ENCODE data around the gene PARP16. TPM values are rescaled to one million over a fixed set of nuclear protein-coding genes. Genes with fewer than 3 reads are reported as not detected.

Gene PARP16
- total RNA-seq, 4 donors from 2014 or later = 11.2 to 19.0 (median 14.6) TPM

DNA sequence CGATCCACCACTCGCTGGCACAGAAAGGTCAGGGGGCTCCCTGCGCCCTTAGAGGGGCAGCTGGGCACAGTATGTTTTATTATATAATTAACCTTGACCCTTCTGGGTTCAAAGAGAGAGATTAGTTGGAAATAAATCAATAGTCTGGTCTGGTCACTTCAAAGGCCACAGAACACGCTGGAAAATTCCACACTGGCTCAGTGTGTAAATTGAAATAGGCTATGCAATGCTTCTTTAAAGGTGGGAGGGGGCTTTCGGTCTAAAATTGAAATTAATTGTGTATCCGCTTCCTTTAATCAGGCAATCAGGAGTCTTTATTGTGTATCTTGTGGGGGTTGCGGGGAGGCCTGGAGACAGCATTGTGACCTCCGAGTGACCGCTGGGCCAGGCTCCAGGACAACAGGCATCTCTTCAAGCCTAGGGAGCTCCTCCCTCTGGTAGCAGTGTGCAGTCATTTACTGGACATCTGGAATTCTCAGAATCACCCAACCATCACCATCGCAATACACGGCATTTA is 25.8 kb upstream of the PARP16 start:
- no peaks in the 10 kb centered on the region for H3K27me3 ChIP-seq
- no peak overlapping the region for H3K27ac ChIP-seq (replicated peaks in 1 of 4)
- no peak for TF ChIP-seq EP300 (IDR thresholded peaks at IDR 0.05)
- TF ChIP-seq, protein P1, sequence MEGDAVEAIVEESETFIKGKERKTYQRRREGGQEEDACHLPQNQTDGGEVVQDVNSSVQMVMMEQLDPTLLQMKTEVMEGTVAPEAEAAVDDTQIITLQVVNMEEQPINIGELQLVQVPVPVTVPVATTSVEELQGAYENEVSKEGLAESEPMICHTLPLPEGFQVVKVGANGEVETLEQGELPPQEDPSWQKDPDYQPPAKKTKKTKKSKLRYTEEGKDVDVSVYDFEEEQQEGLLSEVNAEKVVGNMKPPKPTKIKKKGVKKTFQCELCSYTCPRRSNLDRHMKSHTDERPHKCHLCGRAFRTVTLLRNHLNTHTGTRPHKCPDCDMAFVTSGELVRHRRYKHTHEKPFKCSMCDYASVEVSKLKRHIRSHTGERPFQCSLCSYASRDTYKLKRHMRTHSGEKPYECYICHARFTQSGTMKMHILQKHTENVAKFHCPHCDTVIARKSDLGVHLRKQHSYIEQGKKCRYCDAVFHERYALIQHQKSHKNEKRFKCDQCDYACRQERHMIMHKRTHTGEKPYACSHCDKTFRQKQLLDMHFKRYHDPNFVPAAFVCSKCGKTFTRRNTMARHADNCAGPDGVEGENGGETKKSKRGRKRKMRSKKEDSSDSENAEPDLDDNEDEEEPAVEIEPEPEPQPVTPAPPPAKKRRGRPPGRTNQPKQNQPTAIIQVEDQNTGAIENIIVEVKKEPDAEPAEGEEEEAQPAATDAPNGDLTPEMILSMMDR (IDR thresholded peaks at IDR 0.05) = no peak
- TF ChIP-seq POLR2AphosphoS5 (IDR thresholded peaks at IDR 0.05) = no peak
- no peak for TF ChIP-seq POLR2A (IDR thresholded peaks at IDR 0.05; ENCODE audit: low read depth)
- H3K36me3 ChIP-seq = no peaks in the 10 kb centered on the region
- no peak overlapping the region for H3K4me3 ChIP-seq
- no peaks in the 10 kb centered on the region for H3K9me3 ChIP-seq
- WGBS = 69% methylated on average over 11 of the region's 11 CpGs
- intact Hi-C loops (cut with DNase I) = no loop called here
- H3K4me1 ChIP-seq = peaks cover 0 to 5% (median 0%) of the 10 kb centered on the region in 4 donors
- no peak for DNase-seq (ENCODE audit: extremely low spot score)

DNA sequence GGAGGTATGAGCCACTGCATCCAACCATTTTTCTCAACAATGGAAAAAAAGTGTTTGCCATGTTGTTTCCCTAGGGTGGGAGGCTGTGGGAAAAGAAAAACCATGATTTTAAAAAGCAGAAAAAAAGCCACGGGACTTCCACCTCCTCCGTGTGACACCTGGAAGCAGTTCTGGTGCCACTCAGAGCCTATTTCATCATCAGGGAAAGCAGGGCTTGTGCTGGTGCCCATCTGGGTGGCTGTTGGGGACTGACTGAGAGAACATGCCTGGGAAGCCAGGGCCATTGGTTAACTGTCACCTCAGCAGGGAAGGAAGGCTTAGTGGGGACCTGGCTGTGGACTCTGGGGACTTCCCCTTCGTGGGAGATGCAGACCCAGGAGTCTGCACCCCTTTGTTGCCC is 25.1 kb upstream of the PARP16 start:
- 56% methylated on average over 2 of the region's 3 CpGs for WGBS
- Histone ChIP-seq H3K27ac (replicated peaks in 1 of 4) (no peak overlapping the region), H3K27me3 (no peaks in the 10 kb centered on the region), H3K36me3 (no peaks in the 10 kb centered on the region), H3K4me1 (peaks cover 0 to 5% (median 0%) of the 10 kb centered on the region in 4 donors), H3K4me3 (no peak overlapping the region), H3K9me3 (no peaks in the 10 kb centered on the region)
- TF ChIP-seq POLR2A (IDR thresholded peaks at IDR 0.05; ENCODE audit: low read depth) = no peak
- TF ChIP-seq POLR2AphosphoS5 (IDR thresholded peaks at IDR 0.05) = no peak
- TF ChIP-seq, protein P1 (IDR thresholded peaks at IDR 0.05) = no peak
- TF ChIP-seq EP300 (IDR thresholded peaks at IDR 0.05) = no peak
- DNase-seq (ENCODE audit: extremely low spot score) = no peak
- intact Hi-C loops (cut with DNase I) = no loop called here

GRCh38 chr15:65310431-65311137 is 23.9 kb upstream of the PARP16 start:
- intact Hi-C loops (cut with DNase I) = no loop called here
- Histone ChIP-seq H3K4me3 (no peak overlapping the region), H3K36me3 (no peaks in the 10 kb centered on the region), H3K4me1 (peaks cover 0 to 5% (median 2%) of the 10 kb centered on the region in 4 donors), H3K9me3 (no peaks in the 10 kb centered on the region), H3K27ac (replicated peaks in 1 of 4) (no peak overlapping the region), H3K27me3 (no peaks in the 10 kb centered on the region)
- 88% methylated on average over 10 of the region's 10 CpGs for WGBS
- TF ChIP-seq POLR2A (IDR thresholded peaks at IDR 0.05; ENCODE audit: low read depth) (no peak), POLR2AphosphoS5 (IDR thresholded peaks at IDR 0.05) (no peak), EP300 (IDR thresholded peaks at IDR 0.05) (no peak)
- TF ChIP-seq, protein P1 (IDR thresholded peaks at IDR 0.05) = no peak
- DNase-seq (ENCODE audit: extremely low spot score) = no peak

GRCh38 chr15:65309882-65310418 is 23.3 kb upstream of the PARP16 start:
- Histone ChIP-seq H3K4me1 (peaks cover 5 to 10% (median 6%) of the 10 kb centered on the region in 4 donors), H3K36me3 (no peaks in the 10 kb centered on the region), H3K27me3 (no peaks in the 10 kb centered on the region), H3K4me3 (no peak overlapping the region), H3K9me3 (no peaks in the 10 kb centered on the region), H3K27ac (replicated peaks in 1 of 4) (no peak overlapping the region)
- WGBS = 85% methylated on average over 10 of the region's 12 CpGs
- intact Hi-C loops (cut with DNase I) = no loop called here
- no peak for DNase-seq (ENCODE audit: extremely low spot score)
- no peak for TF ChIP-seq EP300 (IDR thresholded peaks at IDR 0.05)
- TF ChIP-seq, protein P1 (IDR thresholded peaks at IDR 0.05) = no peak
- TF ChIP-seq POLR2AphosphoS5 (IDR thresholded peaks at IDR 0.05) = no peak
- no peak for TF ChIP-seq POLR2A (IDR thresholded peaks at IDR 0.05; ENCODE audit: low read depth)

Measured in esophagus muscularis mucosa (tissue), 4 donors.